Endothelial cell of umbilical vein (primary cell): Measurements from ENCODE around the gene KIAA0825. TPM values are rescaled to one million over a fixed set of nuclear protein-coding genes. Genes with fewer than 3 reads are reported as not detected.

Experiments used
- BruUV-seq: library from RNA; stranded (reverse); fragments of 400-500 nt; replicated peaks from 2 replicates; lab custom pipeline; 2021; lab: Mats Ljungman, UMichigan
- CTCF ChIA-PET: fragments of 300-600, 350-600 bp; sonication (Branson Sonifier 250); formaldehyde crosslinking; loops from one replicate; lab custom pipeline; 2021; ENCODE audit warnings: antibody characterized with exemption, inconsistent platforms; lab: Charles Lee
- POLR2A ChIA-PET: fragments of 300-600, 350-600 bp; sonication (Branson Sonifier 250); formaldehyde crosslinking; loops from one replicate; lab custom pipeline; 2021; ENCODE audit warnings: antibody characterized with exemption, inconsistent platforms; lab: Charles Lee
- DNase-seq: peaks from one replicate; pipeline ENCODE4 v3.0.0-alpha.2; 2011; ENCODE audit warnings: low read depth, low spot score
- FAIRE-seq: peaks from 2 replicates; lab custom pipeline; 2011; peaks lifted over from hg19 to GRCh38; lab: Jason Lieb, UNC
- H2AFZ ChIP-seq: 2 replicates; pipeline ENCODE4 v1.6.0; 2012; ENCODE audit warnings: low read depth, low read length, control low read depth, inconsistent platforms
- H3K27ac ChIP-seq: 2 replicates; pipeline ENCODE4 v1.5.1; 2011; ENCODE audit warnings: low read depth, mild to moderate bottlenecking, control low read depth, low read length, moderate library complexity; ENCODE audit not compliant: insufficient read depth
- H3K27me3 ChIP-seq, 2 experiments: 2 replicates each; pipeline versions ENCODE4 v1.6.0 to v1.6.1; 2011; ENCODE audit warnings: low read length in 2 of 2, mixed read lengths in 1 of 2; ENCODE audit not compliant: control insufficient read depth in 2 of 2, insufficient read depth in 2 of 2
- H3K36me3 ChIP-seq, 2 experiments: 2 replicates in 1 of 2; 3 replicates in 1 of 2; pipeline ENCODE4 v1.5.1; 2011; ENCODE audit warnings: low read length in 2 of 2, mild to moderate bottlenecking in 1 of 2, moderate library complexity in 1 of 2; ENCODE audit not compliant: control insufficient read depth in 2 of 2, insufficient read depth in 2 of 2; ENCODE audit errors: extremely low read depth in 1 of 2
- H3K4me1 ChIP-seq: 3 replicates; pipeline ENCODE4 v1.5.1; 2011; ENCODE audit warnings: mild to moderate bottlenecking, low read length; ENCODE audit not compliant: control insufficient read depth, insufficient read depth; ENCODE audit errors: extremely low read depth
- H3K4me2 ChIP-seq: 2 replicates; pipeline ENCODE4 v1.6.1; 2011; ENCODE audit warnings: low read length, control low read depth, mixed read lengths; ENCODE audit not compliant: insufficient read depth
- H3K4me3 ChIP-seq, 3 experiments: fragments of 200-600 bp in 1 of 3; sonication (generic), shearing (Covaris generic) in 1 of 3; replicated peaks in 1 of 3; 2 replicates each; pipeline ENCODE4 v1.5.1; 2011 to 2016; ENCODE audit warnings: control low read depth in 3 of 3, low read length in 3 of 3, mild to moderate bottlenecking in 2 of 3, inconsistent platforms in 1 of 3, low read depth in 1 of 3, moderate library complexity in 1 of 3; ENCODE audit not compliant: insufficient read depth in 1 of 3
- H3K79me2 ChIP-seq: 2 replicates; pipeline ENCODE4 v1.6.0; 2012; ENCODE audit warnings: low read length, inconsistent platforms; ENCODE audit not compliant: control insufficient read depth, insufficient read depth
- H3K9ac ChIP-seq: replicated peaks from 2 replicates; pipeline ENCODE3; 2011; ENCODE audit warnings: low read length, control low read depth; ENCODE audit not compliant: insufficient read depth; ENCODE audit errors: extremely low read depth
- H3K9me1 ChIP-seq: replicated peaks from 3 replicates; pipeline ENCODE4 v1.6.0; 2011; ENCODE audit warnings: mild to moderate bottlenecking, low read length; ENCODE audit not compliant: control insufficient read depth, insufficient read depth; ENCODE audit errors: extremely low read depth
- H3K9me3 ChIP-seq: replicated peaks from 2 replicates; pipeline ENCODE4 v1.5.1; 2012; ENCODE audit warnings: low read length, inconsistent platforms; ENCODE audit not compliant: control insufficient read depth, insufficient read depth
- H4K20me1 ChIP-seq: replicated peaks from 2 replicates; pipeline ENCODE3; 2011; ENCODE audit warnings: mild to moderate bottlenecking, low read length; ENCODE audit not compliant: control insufficient read depth, insufficient read depth; ENCODE audit errors: extremely low read depth
- CTCF ChIP-seq, 2 donors: IDR thresholded peaks; 1 replicate in 1 of 2; 2 replicates in 1 of 2; pipeline ENCODE4 v1.5.1; 2011; ENCODE audit warnings: low read length in 2 of 2, mild to moderate bottlenecking in 2 of 2, moderate library complexity in 2 of 2, control low read depth in 1 of 2, inconsistent platforms in 1 of 2, low read depth in 1 of 2; ENCODE audit not compliant: insufficient read depth in 1 of 2; ENCODE audit errors: extremely low read depth in 1 of 2
- EZH2 ChIP-seq: IDR thresholded peaks from 2 replicates; pipeline ENCODE4 v1.6.1; 2012; ENCODE audit warnings: borderline replicate concordance, low read depth, mild to moderate bottlenecking, moderate library complexity, low read length, inconsistent platforms; ENCODE audit not compliant: severe bottlenecking
- FOS ChIP-seq: IDR thresholded peaks from 2 replicates; pipeline ENCODE4 v1.6.1; 2011; ENCODE audit warnings: mild to moderate bottlenecking, low read length, moderate library complexity, borderline replicate concordance; ENCODE audit not compliant: insufficient read depth
- GATA2 ChIP-seq: IDR thresholded peaks from 2 replicates; pipeline ENCODE4 v1.7.0; 2011; ENCODE audit warnings: low read depth, mild to moderate bottlenecking, moderate library complexity, mixed read lengths, low read length; ENCODE audit not compliant: insufficient read length, insufficient read depth
- JUN ChIP-seq: IDR thresholded peaks from 2 replicates; pipeline ENCODE4 v1.6.1; 2011; ENCODE audit warnings: borderline replicate concordance, low read depth; ENCODE audit not compliant: insufficient read length, insufficient read depth
- MYC ChIP-seq: IDR thresholded peaks from one replicate; pipeline ENCODE4 v1.6.1; 2011; ENCODE audit warnings: mild to moderate bottlenecking, low read depth, low read length
- POLR2A ChIP-seq: IDR thresholded peaks from 2 replicates; pipeline ENCODE4 v1.6.1; 2012; ENCODE audit warnings: low read depth, mild to moderate bottlenecking, control low read depth, low read length
- POLR2AphosphoS5 ChIP-seq: IDR thresholded peaks from 2 replicates; pipeline ENCODE4 v1.6.1; 2012; ENCODE audit warnings: low read depth, mild to moderate bottlenecking, control low read depth, low read length, moderate library complexity; ENCODE audit not compliant: insufficient read depth
- dilution Hi-C: fragments of 300-500 bp; cut with MboI; formaldehyde crosslinking; loops from one replicate; pipeline ENCODE4 v1.15.0; 2019; ENCODE audit warnings: low sequenced_read_pairs; ENCODE audit not compliant: extremely low pct_ligation_motif_present
- intact Hi-C: fragments of 100-400 bp; cut with micrococcal nuclease; formaldehyde crosslinking; loops from one replicate; pipeline ENCODE4 v1.10.0; 2022
- polyA plus RNA-seq, 4 experiments: library from polyadenylated mRNA; depleted of rRNA in 3 of 4; stranded (reverse) in 3 of 4; unstranded in 1 of 4; fragments of >200 nt; gene quantifications; 2 replicates each; pipeline versions ENCODE4 v1.2.1 to v1.2.3, GENCODE V29; 2011 to 2012; ENCODE audit warnings: missing spikeins in 1 of 4
- total RNA-seq: library from RNA; stranded (reverse); gene quantifications from 2 replicates; pipeline ENCODE4 v1.2.3, GENCODE V29; 2021
- TF ChIP-seq, protein P1 (sequence below): IDR thresholded peaks from 2 replicates; pipeline ENCODE4 v1.6.1; 2011; ENCODE audit not compliant: insufficient read depth, insufficient read length

The KIAA0825 gene
- total and polyA plus RNA-seq, 2 donors (not counting 3 experiments of a cell fraction or from before 2014, with no cell fraction given): 0.15 to 1.1 TPM

DNA sequence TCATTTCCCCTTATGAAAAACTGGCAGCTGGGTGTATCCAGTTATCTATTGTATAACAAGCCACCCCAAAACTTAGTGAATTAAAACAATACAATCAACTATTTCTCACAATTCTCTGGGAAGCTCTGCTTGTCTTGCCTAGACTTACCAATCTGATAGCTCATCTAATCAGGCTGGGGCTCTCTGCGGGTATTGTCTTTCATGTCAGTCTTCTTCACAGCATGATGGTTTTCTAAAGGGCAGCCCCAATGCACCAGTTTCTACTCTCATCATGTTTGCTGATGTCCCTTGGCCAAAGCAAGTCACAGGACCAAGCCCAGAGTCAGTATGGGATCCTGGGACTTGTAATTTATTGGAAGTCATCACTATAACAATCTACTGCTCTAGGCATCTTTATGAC, 433.5 kb downstream of the KIAA0825 start:
- Histone ChIP-seq H3K4me2 (no peak overlapping the region), H2AFZ (no peak overlapping the region), H3K27ac (no peak overlapping the region), H3K36me3 (no peaks in the 10 kb centered on the region), H3K4me1 (no peaks in the 10 kb centered on the region), H3K79me2 (no peaks in the 10 kb centered on the region), H3K9ac (no peak overlapping the region), H3K9me3 (no peaks in the 10 kb centered on the region), H3K9me1 (no peaks in the 10 kb centered on the region), H3K27me3 (no peaks in the 10 kb centered on the region), H4K20me1 (no peaks in the 10 kb centered on the region), H3K4me3 (no peak overlapping the region)
- intact Hi-C loops (no loop called here), dilution Hi-C loops (no loop called here)
- no peak for TF ChIP-seq FOS
- POLR2A ChIA-PET: no interaction called here
- FAIRE-seq (no peak), DNase-seq (no peak)
- no TSS peak for BruUV-seq
- CTCF ChIA-PET: no interaction called here

GRCh38 chr5:94181895-94182294, 436.5 kb downstream of the KIAA0825 start:
- FAIRE-seq (peak; percentile 15), DNase-seq (no peak)

More at GRCh38 chr5:94181895-94182294, 436.5 kb downstream of the KIAA0825 start:
- BruUV-seq: no TSS peak
- H3K79me2 ChIP-seq: no peaks in the 10 kb centered on the region
- CTCF ChIA-PET: interaction anchor here (1.1 kb wide), 1 partner anchor 266 kb away, joined by 3 read pairs; no protein-coding TSS in a partner anchor
- H3K36me3 ChIP-seq: no peaks in the 10 kb centered on the region
- POLR2A ChIA-PET: no interaction called here
- H3K27me3 ChIP-seq: no peaks in the 10 kb centered on the region
- no peaks in the 10 kb centered on the region for H3K9me3 ChIP-seq
- no peaks in the 10 kb centered on the region for H3K4me1 ChIP-seq
- dilution Hi-C loops (no loop called here), intact Hi-C loops (no loop called here)
- no peak overlapping the region for H3K4me2 ChIP-seq
- no peak overlapping the region for H3K9ac ChIP-seq
- no peaks in the 10 kb centered on the region for H3K9me1 ChIP-seq
- H4K20me1 ChIP-seq: no peaks in the 10 kb centered on the region
- TF ChIP-seq GATA2: no peak
- no peak for TF ChIP-seq CTCF (IDR thresholded peaks at IDR 0.05; ENCODE audit: extremely low read depth in 1 of 2, insufficient read depth in 1 of 2, low read depth in 1 of 2, low read length in 2 of 2)
- TF ChIP-seq, protein P1, sequence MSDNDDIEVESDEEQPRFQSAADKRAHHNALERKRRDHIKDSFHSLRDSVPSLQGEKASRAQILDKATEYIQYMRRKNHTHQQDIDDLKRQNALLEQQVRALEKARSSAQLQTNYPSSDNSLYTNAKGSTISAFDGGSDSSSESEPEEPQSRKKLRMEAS: no peak
- TF ChIP-seq FOS: no peak
- TF ChIP-seq POLR2AphosphoS5: no peak
- no peak for TF ChIP-seq EZH2
- TF ChIP-seq JUN: no peak
- no peak for TF ChIP-seq MYC
- no peak for TF ChIP-seq POLR2A
- H3K27ac ChIP-seq: no peak overlapping the region
- H3K4me3 ChIP-seq: no peak overlapping the region
- H2AFZ ChIP-seq: no peak overlapping the region
